B cell (primary cell): ENCODE data around the gene VENTX.

Source experiments
- EZH2 ChIP-seq: IDR thresholded peaks from 2 replicates; pipeline ENCODE4 v1.6.1; 2012; ENCODE audit warnings: borderline replicate concordance, low read depth, mild to moderate bottlenecking, moderate library complexity, low read length; ENCODE audit not compliant: insufficient read depth, poor library complexity, severe bottlenecking
- TF ChIP-seq, protein P1 (sequence below): fragments of 200-600 bp; IDR thresholded peaks from one replicate; pipeline ENCODE4 v1.8.0; 2022; ENCODE audit warnings: antibody characterized with exemption, mild to moderate bottlenecking

- TF ChIP-seq, protein P1, sequence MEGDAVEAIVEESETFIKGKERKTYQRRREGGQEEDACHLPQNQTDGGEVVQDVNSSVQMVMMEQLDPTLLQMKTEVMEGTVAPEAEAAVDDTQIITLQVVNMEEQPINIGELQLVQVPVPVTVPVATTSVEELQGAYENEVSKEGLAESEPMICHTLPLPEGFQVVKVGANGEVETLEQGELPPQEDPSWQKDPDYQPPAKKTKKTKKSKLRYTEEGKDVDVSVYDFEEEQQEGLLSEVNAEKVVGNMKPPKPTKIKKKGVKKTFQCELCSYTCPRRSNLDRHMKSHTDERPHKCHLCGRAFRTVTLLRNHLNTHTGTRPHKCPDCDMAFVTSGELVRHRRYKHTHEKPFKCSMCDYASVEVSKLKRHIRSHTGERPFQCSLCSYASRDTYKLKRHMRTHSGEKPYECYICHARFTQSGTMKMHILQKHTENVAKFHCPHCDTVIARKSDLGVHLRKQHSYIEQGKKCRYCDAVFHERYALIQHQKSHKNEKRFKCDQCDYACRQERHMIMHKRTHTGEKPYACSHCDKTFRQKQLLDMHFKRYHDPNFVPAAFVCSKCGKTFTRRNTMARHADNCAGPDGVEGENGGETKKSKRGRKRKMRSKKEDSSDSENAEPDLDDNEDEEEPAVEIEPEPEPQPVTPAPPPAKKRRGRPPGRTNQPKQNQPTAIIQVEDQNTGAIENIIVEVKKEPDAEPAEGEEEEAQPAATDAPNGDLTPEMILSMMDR, result no peak
- TF ChIP-seq EZH2, result no peak
Measured at GRCh38 chr10:133209117-133209516, 28.5 kb upstream of the VENTX start.
